Measurements from ENCODE around the gene HSPBP1.

The HSPBP1 gene

DNA sequence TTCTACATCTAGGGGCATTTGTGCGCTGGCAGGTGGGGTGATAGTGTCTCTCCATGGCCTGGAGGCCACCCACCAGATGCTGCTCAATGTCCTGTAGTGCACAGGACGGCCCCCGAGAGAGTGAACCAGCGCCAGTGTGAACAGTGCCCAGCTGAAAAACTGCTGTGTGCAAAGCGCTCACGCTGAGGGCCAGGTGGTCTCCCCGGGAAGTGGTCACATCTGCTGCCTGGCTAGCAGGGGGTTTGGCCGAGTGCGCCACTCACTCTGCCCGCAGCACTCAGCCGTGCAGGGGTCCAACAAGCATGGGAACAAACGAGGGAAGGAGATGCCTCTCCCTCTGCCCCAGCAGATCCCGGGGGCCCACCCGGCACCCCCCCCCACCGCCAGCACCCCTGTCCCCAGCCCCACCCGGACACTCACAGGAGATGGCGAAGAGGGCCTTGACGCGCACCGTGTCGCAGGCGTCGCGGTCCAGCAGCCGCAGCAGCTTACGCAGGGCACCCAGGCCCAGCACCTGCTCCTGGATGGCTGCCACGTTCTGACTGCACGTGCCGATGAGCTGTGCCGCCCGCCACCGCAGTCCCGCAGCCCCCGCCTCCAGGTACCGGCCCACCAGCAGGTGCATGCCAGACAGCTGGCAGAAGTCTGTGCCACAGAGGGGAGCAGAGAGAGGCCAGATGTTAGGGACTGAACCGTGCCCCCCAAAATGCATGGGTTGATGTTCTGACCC lies 5.8 kb downstream of the HSPBP1 start:
- DNase-seq, result no peak

DNA sequence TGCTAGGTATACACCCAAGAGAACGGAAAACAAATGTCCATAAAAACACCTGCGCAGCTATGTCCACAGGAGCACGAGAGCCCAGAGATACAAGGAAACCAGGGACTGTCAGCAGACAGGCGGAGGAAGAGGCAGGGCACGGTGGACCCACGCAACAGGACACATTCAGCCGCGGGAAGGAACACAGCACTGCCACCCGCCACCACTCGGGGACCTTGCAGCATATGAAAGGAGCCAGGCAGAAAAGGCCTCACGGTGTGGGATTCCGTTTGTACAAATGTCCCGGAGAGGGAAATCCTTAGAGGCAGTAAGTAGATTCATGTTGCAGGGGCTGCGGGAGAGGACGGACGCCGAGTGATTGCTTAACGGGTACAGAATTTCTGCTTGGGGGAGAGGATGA lies 7.8 kb downstream of the HSPBP1 start:
- DNase-seq, result no peak

DNA sequence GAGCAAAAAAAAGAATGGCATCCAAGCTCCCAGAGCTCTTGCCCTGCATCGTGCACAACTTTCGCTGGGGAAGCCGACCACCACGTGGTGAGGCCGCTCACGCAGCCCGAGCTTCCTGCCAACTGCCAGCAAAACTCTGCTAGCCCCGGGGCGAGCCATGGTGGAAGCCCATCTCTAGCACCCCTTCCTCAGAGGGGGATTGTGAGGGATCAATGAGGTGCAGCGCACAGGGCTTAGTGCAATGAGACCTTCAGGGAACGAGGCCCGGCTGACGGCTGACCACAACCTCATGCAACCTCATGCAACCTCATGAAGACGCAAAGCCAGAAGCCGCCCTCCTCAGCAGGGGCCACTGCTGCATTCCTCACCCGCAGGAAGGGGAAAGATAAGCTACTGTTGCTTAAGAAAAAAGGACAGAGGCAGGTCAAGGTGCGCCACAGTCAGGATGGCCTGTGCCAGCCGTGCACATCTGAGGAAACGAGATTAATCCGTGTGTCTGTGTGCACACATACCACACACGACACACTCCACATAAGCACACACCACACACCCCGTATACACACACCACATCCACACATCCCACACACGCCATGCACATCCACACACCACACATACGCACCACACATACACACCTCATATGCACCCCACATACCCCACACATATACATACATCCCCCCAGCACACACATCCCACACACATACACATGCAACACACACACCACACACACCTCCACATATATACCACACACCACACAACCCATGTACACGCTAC lies 9.6 kb downstream of the HSPBP1 start:
- DNase-seq, result no peak

DNA sequence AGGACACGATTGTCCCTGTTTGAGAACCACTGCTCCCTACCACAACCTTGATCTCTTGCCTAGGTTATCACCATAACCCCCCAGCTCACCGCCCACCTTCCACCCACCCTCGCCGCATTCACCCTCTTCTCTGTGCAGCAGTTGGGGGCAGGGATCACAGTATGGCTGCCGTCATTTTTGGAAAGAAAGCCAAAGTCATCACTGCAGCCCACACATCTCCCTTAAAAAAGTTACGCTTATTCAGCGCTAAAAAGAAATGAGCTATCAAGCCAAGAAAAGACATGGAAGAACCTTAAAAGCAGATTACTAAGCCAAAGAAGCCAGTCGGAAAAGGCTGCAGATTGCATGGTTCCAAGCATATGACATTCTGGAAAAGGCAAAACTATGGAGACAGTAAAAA lies 10.6 kb downstream of the HSPBP1 start:
- DNase-seq, result no peak

DNA sequence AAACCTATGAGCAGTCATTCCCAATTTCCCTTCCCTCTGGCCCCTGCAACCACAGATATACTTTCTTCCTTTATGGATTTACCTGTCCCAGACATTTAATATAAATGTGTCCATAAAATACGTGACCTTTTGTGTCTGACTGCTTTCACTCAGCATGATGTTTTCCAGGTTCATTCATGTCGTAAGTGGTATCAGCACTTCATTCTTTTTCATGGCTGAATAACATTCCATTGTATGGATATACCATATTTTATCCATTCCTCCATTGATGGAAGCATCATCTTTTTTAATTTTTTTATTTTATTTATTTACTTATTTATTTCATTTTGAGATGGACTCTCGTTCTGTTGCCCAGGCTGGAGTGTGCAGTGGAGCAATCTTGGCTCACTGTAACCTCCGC lies 13.1 kb downstream of the HSPBP1 start:
- no peak for DNase-seq

DNA sequence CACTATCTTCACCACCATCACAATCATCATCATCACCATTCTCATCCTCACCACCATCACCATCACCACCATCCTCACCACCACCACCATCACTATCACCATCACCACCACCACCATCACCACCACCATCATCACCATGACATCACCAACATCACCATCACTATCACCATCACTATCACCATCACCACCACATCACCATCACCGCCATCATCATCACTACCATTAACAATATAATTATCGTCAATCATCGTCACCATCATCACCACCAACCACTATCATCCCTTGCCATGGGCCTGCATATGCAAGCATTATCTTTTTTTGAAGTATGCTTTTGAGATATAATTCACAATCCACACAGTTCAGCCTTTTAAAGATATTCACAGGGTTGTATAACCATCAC lies 13.5 kb downstream of the HSPBP1 start:
- DNase-seq, result no peak

DNA sequence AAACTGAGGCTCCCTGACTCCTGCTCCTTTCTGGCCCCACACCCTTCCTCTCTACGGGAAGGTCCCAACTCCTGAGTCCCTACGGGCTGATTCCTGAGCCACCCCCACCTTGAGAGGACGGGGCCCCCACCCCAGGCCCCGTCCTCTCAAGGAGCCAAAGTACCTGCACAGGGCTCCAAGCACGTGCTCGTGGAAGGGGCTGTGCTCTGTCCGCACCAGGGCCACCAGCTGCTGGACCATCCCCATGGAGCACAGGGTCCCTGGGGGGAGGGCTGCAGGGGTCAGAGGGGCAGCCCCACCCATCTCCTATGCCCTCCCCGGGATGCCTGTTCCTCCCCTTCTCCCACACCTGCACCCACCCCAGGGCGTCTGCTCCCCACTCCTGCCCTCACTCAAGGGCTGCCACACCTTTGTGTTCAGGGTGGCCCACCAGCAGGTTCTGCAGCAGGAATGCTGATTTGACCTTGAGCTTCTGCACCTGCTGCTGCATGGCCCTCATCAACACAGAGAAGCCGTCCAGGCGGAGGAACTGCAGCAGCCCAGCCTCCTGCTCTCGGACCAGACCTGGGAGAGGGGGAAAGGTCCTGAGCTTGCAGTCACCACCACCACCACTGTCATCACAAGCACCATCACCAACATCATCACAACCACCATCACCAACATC lies 14.1 kb downstream of the HSPBP1 start:
- no peak for DNase-seq

DNA sequence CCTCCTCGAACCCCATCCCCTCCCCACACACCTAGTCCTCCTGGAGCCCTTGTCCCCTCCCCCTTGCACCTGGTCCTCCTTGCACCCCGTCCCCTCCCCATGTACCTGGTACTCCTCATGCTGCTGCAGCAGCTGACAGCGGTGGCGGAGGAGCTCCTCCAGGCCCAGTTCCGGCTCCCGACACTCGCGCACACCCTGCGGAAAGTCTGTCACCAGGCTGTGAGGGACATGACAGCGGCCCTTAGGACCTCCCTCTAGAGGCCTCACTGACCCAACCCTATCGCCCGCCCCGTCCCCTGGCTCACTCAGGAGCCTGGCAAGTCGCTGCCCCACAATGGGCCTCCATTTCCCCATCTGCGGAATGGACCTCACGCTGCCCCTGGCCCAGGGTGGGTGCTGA lies 14.7 kb downstream of the HSPBP1 start:
- DNase-seq, result no peak

DNA sequence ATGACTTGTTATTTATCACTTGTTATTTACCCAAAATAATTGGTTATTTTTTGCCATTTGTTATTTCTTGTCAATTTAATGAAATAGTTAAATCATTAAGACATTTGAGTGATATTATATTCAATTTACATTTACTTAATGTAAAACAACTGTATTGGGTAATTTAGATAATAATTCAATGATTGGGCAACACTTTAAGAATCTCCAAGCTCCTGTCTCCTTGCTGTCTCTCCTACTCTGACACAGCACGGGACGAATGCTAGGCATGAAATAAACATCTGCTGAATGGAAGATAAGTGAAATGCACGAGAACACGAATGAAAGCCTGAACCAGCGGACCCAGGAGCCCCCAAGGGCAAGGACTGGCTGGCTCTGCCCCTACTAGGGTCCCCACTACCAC lies 15.4 kb downstream of the HSPBP1 start:
- DNase-seq, result no peak

DNA sequence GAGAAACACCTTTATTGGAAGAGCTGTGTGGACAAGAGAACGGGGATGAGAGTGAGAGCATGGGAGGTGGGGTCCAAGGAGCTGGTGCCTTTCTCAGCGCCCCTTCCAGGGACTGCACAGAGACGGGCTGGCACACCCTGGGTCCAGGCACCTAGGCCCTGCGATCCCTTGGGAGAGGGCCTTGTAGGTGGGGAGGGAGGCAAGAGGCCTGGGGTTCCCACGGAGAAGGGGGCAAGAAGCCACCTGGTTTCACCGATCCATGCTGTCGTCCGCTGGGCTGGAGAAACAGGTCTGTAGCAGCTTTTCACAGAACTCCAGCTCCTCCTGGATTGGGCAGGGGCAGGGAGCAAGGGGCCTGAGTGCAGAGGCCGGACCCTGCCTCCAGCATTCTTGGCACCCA lies 17.6 kb downstream of the HSPBP1 start:
- no peak for DNase-seq

DNA sequence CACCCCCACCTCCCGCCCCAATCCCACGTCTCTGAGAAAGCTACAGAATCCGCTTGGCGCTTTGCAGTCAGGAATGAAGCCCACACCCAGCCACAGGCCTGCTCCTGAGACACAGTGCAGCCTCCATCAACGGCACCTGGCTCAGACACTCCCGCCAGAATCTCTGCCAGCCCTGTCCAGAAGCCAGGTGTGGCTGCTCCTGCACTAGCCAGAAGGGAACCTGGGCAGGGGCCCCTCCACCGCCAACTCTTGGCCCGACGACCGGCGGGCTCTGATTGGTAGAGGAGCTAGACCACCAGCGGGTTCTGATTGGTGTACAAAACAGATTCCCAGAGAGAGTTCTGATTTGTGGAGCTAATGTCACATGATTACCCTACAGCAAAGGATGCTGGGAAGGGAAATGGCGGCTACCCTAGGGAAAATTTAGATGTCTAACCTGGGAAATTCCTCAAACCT lies 18.2 kb downstream of the HSPBP1 start:
- DNase-seq, result no peak

DNA sequence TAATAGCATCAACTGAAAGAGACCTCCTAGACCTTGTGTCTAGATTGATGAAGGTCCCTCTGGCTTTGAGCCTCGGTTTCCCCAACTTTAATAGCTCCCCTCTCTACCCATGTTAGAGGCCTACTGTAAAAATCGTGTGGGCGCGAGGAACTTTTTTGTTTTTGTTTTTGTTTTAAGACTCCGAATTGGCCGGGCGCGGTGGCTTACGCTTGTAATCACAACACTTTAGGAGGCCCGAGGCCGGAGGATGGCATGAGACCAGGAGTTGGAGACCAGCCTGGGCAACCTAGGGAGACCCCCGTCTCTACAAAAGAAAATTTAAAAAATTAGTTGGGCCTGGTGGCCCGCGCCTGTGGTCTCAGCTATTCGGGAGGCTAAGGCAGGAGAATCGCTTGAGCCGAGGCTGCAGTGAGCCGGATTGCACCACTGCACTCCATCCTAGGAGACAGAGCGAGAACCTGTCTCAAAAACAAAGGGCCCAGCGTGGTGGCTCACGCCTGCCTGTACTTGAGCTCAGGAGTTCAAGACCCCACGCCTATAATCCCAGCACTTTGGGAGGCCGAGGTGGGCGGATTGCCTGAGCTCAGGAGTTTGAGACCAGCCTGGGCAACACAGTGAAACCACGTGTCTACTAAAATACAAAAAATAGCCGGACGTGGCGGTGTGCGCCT lies 20.2 kb downstream of the HSPBP1 start:
- DNase-seq, result no peak

DNA sequence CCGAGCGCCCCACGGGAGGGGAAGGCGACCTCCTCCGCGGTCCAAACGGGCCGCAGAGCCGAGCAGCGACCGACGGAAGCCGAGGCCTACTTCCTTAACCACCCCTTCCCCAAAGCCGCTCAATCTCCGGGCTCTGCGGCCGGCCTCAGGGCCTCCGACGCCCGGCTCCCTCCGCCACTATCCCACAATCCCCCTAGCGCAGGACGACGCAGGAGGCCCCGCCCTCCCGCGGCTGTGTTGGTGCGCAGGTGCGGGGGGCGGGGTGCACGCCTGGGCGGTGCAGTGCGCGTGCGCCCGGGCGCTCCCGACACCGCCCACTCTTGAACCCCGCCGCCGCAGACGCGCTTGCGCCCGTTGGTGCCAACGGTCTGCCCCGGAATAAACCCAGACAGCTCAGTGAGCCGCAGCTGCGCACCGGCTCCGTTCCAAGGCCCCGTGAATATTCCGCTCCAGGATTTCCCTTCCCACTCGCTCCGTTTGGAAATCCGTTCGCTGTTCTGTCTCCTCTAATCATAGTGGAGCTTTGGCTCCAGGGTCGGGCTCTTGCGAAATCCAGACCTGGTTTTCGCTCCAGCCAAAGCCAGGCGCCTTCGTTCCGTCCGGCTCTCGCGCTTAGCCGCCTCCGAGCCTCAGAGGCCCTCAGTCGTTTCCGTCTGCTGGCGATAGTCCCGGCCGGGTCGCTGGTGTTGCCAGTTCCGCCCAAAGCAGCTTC lies 20.9 kb downstream of the HSPBP1 start, which contains the start of gene PPP6R1:
Gene PPP6R1, minus strand, starts transcription at position 190 of the 712 bp plus-strand sequence. CDS start 11,914 bp downstream, outside the sequence.
- peak; percentile 98 for DNase-seq

DNA sequence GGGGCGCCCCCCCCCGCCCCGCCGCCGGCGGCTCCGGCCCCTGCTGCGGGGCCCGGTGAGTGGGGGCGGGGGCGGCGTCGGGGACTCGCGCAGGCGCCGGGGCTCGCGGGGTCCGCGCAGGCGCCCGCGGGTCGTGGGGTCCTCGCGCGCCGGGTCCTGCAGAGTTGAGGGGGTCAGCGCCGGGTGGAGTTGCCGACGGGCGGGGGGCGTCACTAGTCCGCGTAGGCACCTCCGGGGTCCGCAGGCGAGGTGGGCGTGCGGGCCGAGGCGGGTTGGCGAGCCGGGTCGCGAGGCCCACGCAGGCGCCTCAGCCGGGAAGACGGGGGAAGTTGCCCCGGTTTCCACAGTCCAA lies 21.5 kb downstream of the HSPBP1 start:
- DNase-seq, result no peak

DNA sequence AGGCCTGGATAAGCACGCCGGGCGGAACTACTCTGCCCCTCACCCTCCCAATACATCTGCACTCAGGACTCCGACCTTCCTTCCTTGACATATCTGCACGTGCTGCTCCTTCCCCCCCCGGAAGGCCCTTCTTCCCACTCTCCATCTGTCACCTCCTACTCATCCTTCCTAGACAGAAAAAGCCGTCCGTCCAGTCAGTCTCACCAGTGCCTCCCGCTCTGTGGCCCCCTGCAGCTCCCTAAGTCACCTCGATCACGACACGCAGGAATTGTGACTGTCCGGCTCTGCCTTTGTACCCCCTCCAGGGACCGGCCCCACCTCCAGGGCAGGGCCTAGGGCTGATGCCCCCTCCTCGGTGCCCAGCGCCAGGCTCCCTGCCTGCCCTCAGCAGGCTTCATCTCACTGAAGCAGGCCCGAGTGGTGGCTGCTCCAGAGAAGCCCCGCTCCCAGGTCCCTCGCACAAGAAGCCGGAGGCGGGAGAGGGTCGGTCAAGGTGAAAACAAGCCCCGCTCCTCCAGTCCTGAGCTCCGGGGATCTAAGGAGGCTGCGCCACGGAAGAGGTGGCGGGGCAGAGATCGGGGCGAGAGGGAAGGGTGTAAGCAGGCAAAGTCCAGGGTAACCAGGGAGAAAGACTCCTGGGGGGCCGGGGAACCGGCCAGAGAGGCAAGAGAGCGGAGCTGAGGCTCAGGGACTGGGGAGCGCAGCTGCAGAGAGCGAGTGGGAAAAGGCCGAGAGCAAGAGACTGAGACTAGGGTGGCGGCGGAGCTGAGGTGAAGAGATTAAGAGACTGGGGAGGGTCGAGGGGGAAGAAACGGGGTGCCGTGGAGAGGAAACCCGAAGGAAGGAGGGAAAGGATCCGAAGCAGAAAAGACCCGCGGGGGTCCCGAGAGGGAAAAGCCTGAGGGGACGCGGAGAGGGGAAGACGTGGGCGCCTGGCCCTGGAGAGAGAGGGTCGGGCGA lies 22.2 kb downstream of the HSPBP1 start:
- no peak for DNase-seq

DNA sequence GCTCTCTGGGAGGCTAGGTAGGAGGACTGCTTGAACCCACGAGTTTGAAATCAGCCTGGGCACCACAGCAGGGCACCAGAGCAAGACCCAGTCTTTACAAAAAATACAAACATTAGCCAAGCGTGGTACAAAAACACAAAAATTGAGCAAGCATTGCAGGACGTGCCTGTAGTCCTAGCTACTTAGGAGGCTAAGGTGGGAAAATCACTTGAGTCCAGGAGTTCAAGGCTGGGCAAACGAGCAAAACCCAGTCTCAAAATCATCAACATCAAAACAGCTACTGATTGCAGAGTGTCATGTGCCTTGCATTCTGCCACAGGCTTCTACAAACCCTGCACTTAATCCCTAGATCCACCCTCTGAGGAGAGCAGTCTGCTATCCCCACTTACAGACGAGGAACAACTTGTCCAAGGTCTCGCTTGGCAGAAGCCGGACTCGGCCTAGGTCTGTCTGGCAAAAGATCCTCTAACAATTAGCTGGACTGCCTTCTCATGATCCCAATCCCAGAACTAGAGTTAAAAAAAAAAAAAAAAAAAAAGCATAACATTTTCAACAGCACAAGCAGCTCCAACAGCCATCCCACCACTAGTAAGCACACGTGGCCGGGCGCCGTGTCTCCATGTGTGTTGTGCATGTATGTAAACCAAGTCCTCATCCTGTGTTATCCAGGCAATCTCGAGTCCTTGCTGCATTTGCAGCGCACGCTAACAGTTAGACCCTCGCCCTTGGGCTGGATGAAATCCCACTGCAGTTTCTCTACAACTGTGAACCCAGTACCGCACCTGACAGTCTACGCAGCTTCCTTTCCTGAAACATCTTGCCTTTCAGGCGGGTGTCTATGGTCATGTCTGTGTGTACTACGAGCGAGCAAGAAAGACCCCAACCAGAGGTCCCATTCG lies 23.1 kb downstream of the HSPBP1 start:
- DNase-seq, result no peak

DNA sequence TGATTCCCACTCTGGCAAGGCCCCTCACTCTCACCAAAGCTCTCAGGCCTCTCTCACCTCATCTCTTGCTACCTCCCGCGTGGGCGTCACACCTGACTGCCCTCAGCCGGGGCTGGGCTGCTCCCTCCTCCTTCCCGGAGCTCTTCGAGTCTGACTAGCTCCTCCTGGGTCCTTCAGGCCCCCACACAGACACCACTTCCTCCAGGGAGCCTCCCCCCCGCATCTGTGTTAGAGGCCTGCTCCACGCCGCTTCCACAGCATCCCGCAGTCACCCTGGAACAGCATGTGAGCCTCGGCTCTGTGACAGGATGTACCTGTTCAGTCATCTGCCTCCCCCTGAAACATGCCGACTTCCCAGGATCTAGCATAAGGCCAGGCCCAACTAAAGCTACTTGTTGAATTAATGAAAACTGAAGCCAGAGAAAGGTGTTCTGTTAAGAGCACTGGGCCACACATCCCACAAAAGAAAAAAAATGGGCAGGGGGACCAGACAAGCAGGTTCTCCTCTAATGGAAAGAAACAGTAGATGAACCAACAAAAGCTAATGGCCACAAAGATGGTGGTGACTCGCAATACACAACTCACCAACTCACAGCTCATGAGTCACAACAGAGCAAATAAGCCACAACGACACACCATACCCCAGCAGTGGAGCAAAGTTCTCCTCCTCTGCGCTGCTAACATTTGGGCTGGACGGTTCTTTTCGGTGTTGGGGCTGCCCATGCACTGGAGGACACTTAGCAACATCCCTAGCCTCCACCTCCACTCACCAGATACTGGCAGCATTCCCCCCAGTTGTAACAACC lies 24.1 kb downstream of the HSPBP1 start:
- no peak for DNase-seq

DNA sequence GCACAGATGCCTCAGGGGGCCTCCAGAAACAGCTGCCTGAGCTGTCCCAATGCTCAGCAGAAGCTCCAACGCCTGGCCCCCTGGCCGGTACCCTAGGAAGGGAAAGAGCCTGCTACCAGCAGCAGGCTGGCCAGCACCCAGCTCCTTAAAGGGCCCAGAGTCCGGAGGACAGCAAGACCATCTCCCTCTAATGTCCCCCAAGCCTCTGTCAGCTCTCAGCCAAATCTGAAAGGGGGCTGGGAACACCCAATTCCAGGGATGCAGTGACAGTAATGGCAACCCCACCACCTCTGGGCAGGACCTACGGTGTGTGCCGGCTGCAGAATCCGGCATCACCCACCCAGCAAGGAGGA lies 25.3 kb downstream of the HSPBP1 start:
- no peak for DNase-seq

DNA sequence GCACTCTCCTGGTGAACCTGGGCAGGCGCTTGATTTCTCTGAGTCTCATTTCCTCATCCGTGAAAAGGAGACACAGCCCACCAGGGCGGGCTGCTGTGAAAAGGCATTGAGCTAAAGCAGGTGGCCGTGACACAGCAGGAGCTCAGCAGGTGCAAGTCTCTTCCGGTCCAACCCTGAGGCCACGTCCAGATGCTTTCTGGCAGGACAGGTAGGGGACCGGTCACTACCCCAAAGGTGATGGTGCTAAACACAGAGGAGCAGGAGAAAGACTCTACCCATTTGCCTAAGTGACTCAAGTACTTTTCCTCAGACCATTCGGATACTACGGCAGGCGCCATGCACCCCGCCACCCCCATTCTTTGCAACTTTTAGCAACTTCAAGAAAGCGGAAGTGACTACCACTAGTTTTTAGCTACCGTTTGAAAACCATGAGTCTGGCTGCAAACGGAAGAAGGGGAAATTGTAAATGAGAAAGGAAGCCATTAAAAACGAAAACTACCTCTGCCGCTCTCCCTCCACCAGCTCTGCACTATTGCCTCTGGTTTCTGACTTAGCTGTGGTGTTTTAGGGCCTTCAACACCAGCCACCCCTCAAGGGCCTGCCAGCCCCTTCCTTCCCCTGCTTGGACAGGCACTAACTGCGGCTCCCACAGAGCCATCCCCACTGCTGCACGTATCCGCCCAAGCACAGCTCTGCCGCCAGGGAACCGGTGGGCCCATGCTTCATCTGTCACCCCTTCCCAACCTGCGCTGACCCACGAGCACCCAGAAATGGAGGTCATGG lies 25.9 kb downstream of the HSPBP1 start:
- DNase-seq, result no peak

Measured in NCI-H187 treated with DMSO at 0.1 percent for 48 hours (cell line).